Rectal smooth muscle tissue (tissue), 1 donor: ENCODE results near the gene TBC1D10A.
A peak's percentile ranks its signal among the peaks of the same experiment; 100 is the strongest.

Source experiments
- H3K27ac ChIP-seq: one replicate; pipeline ENCODE4 v1.7.0; 2013; ENCODE audit warnings: low read depth, low read length, inconsistent platforms
- H3K27me3 ChIP-seq: one replicate; pipeline ENCODE4 v1.7.0; 2013; ENCODE audit warnings: low read length; ENCODE audit not compliant: control insufficient read depth, insufficient read depth
- H3K36me3 ChIP-seq: one replicate; pipeline ENCODE4 v1.7.0; 2013; ENCODE audit warnings: low read length; ENCODE audit not compliant: control insufficient read depth, insufficient read depth
- H3K4me1 ChIP-seq: one replicate; pipeline ENCODE4 v1.7.0; 2013; ENCODE audit warnings: low read length; ENCODE audit not compliant: control insufficient read depth, insufficient read depth
- H3K4me3 ChIP-seq: one replicate; pipeline ENCODE4 v1.7.0; 2013; ENCODE audit warnings: low read length
- H3K9ac ChIP-seq: one replicate; pipeline ENCODE4 v1.7.0; 2013; ENCODE audit warnings: low read length

TBC1D10A gene

GRCh38 chr22:30247561-30247960 is 79.2 kb downstream of the TBC1D10A start:
- H3K4me1 ChIP-seq, result no peaks in the 10 kb centered on the region
- H3K27me3 ChIP-seq, result peaks cover 11% of the 10 kb centered on the region
- H3K9ac ChIP-seq, result no peak overlapping the region
- no peak overlapping the region for H3K4me3 ChIP-seq
- H3K27ac ChIP-seq, result no peak overlapping the region
- H3K36me3 ChIP-seq, result no peaks in the 10 kb centered on the region

- no peak overlapping the region for H3K27ac ChIP-seq
- no peaks in the 10 kb centered on the region for H3K4me1 ChIP-seq
- no peak overlapping the region for H3K9ac ChIP-seq
- H3K27me3 ChIP-seq, result peaks cover 11% of the 10 kb centered on the region
- no peaks in the 10 kb centered on the region for H3K36me3 ChIP-seq
- peak overlapping the region; percentile 74 for H3K4me3 ChIP-seq
Measured at GRCh38 chr22:30246814-30247376, 79.8 kb downstream of the TBC1D10A start.

- no peaks in the 10 kb centered on the region for H3K36me3 ChIP-seq
- peak within 1 kb of the TSS; percentile 45 for H3K9ac ChIP-seq
- no peaks in the 10 kb centered on the region for H3K4me1 ChIP-seq
- H3K27ac ChIP-seq, result no peak within 1 kb of the TSS
- peak within 1 kb of the TSS; percentile 74 for H3K4me3 ChIP-seq
- H3K27me3 ChIP-seq, result peaks cover 11% of the 10 kb centered on the region
Measured at GRCh38 chr22:30245985-30246813, 80.5 kb downstream of the TBC1D10A start, which contains the start of gene LIF. Gene LIF, minus strand, starts transcription at chr22:30246759. Its CDS starts 64 bp downstream, at chr22:30246695.

- no peaks in the 10 kb centered on the region for H3K4me1 ChIP-seq
- no peak overlapping the region for H3K9ac ChIP-seq
- H3K4me3 ChIP-seq, result peak overlapping the region; percentile 74
- peaks cover 11% of the 10 kb centered on the region for H3K27me3 ChIP-seq
- no peaks in the 10 kb centered on the region for H3K36me3 ChIP-seq
- no peak overlapping the region for H3K27ac ChIP-seq
Measured at GRCh38 chr22:30245181-30245984, 81.4 kb downstream of the TBC1D10A start.

- Histone ChIP-seq H3K27me3 (peaks cover 11% of the 10 kb centered on the region), H3K9ac (no peak overlapping the region), H3K36me3 (no peaks in the 10 kb centered on the region), H3K4me3 (no peak overlapping the region), H3K27ac (no peak overlapping the region), H3K4me1 (no peaks in the 10 kb centered on the region)
Measured at GRCh38 chr22:30244641-30245040, 82.1 kb downstream of the TBC1D10A start.

- H3K36me3 ChIP-seq, result no peaks in the 10 kb centered on the region
- no peak overlapping the region for H3K9ac ChIP-seq
- H3K27me3 ChIP-seq, result peaks cover 11% of the 10 kb centered on the region
- no peak overlapping the region for H3K27ac ChIP-seq
- no peak overlapping the region for H3K4me3 ChIP-seq
- H3K4me1 ChIP-seq, result no peaks in the 10 kb centered on the region
Measured at GRCh38 chr22:30244066-30244465, 82.7 kb downstream of the TBC1D10A start.

- H3K4me3 ChIP-seq, result no peak overlapping the region
- H3K9ac ChIP-seq, result no peak overlapping the region
- H3K36me3 ChIP-seq, result no peaks in the 10 kb centered on the region
- no peak overlapping the region for H3K27ac ChIP-seq
- H3K4me1 ChIP-seq, result no peaks in the 10 kb centered on the region
- peaks cover 11% of the 10 kb centered on the region for H3K27me3 ChIP-seq
Measured at GRCh38 chr22:30243661-30244060, 83.1 kb downstream of the TBC1D10A start.
